ENCODE measurements around the gene CCDC33.
A peak's percentile ranks its signal among the peaks of the same experiment; 100 is the strongest.
"Not testable (repeated sequence)": the region's sequence is repeated elsewhere in the genome, so short reads cannot be mapped to it uniquely, and the experiment has no call there.

Gene CCDC33

DNA sequence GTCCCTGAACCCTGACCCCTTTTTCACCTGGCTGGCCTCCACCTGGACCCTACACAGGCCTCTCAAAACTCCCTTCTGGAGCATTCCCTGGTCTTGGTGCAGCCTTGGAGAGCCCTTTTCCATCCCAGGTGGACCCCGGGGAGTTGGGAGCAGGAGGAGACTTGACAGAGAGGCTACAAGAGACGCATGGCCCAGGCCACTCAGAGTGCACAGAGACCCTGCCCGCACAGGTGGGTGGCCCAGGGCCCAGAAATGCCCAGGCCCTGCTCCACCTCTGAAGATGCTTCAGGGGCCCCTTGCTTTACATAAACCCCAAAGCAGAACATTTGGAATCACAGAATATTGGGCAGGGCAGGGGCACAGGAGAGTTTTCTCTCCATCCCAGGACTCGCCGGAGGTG lies 97.0 kb downstream of the CCDC33 start:
- DNase-seq (ENCODE audit: low read depth): no peak

DNA sequence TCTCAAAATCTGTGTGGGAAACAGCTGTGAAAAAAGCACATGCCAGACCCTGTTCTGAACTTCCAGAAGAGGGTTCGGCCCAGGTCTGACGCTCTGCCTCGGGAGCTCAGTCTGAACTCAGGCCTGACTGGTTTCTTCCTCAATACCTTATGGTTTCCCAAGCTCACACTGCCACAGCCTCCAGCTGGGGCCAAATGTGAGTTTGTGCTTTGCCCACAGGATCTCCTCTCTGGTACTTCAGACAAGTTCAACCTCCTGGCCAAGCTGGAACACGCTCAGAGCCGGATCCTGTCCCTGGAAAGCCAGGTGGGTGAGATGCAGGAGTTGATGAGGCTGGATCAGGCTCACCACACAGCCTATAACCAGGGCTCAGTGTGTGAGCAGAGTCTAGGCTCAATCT lies 97.5 kb downstream of the CCDC33 start:
- no peak for DNase-seq (ENCODE audit: low read depth)

GRCh38 chr15:74334127-74334526 lies 98.0 kb downstream of the CCDC33 start:
- no peak for DNase-seq (ENCODE audit: low read depth)

- DNase-seq (ENCODE audit: low read depth): no peak
Measured at GRCh38 chr15:74335396-74335795, 99.3 kb downstream of the CCDC33 start.

DNA sequence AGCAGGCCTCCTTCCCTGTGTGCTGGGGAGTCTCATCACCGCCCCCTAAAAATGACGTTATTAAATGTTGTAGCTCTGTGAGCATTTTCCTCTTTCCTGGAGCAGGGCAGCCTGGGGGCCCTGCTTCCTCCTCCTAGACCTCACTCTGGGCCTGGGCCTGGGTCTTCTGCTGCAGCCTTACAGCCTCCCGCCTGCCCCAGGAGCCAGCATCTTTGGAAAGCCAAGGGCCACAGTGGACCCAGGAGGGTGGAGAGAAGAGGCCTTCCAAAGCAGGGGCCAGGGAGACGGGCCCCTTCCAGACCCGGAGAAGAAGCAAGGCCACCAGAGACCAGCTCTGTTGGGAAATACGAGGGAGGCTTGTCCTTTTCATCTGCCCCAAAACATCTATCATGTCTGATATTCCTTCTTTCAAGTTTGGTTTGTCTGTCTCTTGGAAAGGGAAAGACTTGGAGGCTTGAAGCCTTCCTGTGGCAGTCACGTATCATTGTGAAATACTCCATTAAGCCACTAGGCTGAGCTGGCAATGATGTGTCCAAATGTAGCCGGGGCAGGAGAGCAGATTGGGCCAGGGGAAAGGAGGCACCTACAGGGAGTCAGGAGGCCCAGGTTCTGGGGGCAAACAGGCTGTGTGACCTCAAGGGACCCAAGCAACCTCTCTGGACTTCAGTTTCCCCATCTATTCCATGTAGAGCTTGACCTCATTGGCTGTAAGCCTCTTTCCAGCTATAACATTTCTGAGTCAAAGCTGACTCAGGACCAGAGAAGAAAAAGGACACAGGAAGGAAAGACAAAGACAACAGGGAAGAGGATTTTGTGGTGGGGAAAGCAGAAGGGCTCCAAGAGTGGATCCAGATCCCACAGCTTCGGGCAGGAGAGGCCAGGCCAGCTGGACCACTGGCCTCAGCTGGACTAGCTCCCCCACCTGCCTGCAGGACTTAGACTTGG lies 100.2 kb downstream of the CCDC33 start:
- peak; percentile 24 for DNase-seq (ENCODE audit: low read depth)

DNA sequence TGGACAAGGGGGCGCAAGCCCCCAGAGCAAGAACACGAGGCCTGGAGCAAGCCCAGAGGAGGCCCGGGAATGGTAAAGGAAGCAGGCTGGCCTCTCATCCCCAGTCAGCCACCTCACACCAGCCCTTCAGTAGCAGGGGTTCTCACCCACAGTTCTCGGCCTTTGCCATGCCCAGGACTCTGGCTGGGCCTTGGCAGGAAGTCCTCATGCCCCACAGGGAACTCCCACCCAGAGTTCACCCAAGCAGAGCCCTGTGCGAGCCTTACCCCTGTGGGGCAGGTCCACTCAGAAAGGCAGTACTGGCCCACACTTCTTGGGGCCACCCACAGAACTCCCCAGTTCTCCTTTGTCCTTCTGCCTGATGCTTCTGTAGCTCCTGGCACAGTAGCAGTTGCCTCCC lies 101.0 kb downstream of the CCDC33 start:
- DNase-seq (ENCODE audit: low read depth): no peak

- no peak for DNase-seq (ENCODE audit: low read depth)
Measured at GRCh38 chr15:74337607-74338211, 101.6 kb downstream of the CCDC33 start.

- no peak for DNase-seq (ENCODE audit: low read depth)
Measured at GRCh38 chr15:74338676-74339075, 102.5 kb downstream of the CCDC33 start.

GRCh38 chr15:74339371-74339770 lies 103.2 kb downstream of the CCDC33 start:
- DNase-seq (ENCODE audit: low read depth): no peak

DNA sequence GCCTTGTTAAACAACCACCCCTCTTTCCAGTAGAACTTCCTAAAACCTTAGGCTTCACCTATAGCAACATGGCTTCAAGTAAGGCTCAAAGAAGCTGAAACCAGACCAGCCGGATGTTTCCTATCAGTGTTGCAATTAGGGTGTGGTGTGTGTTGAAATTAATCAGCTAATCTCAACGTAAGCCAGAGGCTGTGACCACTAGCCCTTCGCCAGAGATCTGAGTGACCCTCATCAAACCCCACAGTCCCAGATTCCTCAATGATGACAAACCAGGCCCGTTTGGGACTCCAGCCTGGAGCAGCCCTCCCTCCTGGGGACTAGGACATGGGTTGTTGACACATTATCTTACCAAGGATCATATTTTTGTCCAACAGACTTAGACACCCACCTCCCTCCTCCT lies 104.0 kb downstream of the CCDC33 start:
- DNase-seq (ENCODE audit: low read depth): peak; percentile 61

DNA sequence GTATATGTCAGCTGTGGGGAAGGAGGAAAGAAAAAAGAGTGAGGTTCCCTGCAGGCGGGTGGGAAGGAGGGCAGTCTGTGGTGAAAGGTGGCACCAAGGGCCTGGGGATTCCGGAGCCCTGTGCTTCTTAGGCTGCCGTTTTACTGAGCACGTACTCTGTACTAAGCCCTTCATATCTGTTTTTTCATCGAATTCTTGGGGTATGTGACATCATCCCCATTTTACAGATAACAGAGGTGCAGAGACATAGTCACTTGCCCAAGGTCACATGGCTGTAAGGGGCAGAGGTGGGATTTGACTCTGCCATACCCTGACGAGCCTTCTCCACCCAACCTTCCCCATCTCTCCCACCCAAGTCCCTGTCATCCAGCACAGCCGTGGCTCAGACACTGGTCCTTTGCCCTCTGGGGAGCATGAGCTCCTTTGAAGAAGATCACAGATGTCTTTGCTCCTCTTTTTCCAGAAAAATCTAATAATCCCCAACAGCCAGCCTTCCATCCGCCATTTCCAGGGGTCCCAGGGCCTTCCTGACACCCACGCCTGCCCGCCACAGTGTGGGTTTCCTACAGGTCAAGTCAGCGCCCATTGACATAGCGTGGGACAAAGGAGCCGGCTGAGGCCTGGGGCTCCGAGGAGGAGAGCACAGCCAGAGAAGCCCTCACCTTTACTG lies 107.1 kb downstream of the CCDC33 start:
- no peak for DNase-seq (ENCODE audit: low read depth)

- no peak for DNase-seq (ENCODE audit: low read depth)
Measured at GRCh38 chr15:74343797-74344127, 107.6 kb downstream of the CCDC33 start.

GRCh38 chr15:74345051-74345450 lies 108.9 kb downstream of the CCDC33 start:
- peak; percentile 25 for DNase-seq (ENCODE audit: low read depth)

DNA sequence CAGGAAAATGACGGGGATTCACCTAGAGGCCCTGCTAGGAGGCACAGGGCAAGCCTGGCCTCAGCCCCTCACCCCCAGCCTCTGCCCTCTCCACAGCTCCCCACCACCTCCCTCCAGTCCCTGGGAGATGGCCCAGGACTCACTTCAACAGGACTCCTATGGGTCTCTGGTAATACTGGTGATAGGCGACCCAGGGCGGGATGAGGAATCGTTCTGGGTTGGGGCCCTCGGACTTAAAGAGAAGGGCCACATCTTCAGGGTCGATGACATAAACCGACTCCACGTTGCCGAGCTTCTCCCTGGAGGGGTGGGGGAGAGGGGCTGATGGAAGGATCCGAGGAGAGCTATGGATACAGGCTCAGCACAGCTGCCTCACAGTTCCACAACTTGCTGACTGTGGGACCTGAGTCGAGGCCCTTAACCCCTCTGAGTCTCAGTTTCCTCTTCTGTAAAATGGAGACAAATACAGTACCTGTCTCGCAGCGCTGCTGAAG lies 111.7 kb downstream of the CCDC33 start:
- DNase-seq (ENCODE audit: low read depth): no peak

DNA sequence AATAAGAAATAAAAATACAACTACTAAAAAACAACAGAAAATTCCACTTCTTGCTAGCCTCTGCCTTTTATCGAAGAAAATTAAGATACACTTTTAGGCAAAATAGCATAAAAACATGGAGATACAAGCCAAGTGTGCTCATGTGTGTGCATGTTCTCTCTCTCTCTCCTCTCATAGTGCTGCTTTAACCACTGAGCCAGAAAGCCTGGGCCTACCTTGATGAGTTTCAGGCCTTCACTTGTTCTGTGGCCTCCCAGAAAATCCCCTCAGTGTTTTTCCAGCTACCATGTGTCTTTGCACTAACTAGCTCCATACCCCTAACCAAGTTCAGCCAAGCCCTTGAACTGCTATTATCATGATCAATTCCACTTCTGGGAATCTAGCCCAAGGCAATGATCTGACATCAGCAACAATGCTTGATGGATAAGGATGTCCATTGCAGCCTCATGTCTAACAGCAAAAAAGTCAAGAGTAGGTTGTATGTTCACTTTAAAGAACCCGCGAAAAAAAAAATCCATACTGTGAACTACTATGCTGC lies 113.2 kb downstream of the CCDC33 start:
- DNase-seq (ENCODE audit: low read depth): no peak

GRCh38 chr15:74350295-74351275 lies 114.5 kb downstream of the CCDC33 start:
- no peak for DNase-seq (ENCODE audit: low read depth)

- DNase-seq (ENCODE audit: low read depth): no peak
Measured at GRCh38 chr15:74351670-74352069, 115.5 kb downstream of the CCDC33 start.

- DNase-seq (ENCODE audit: low read depth): no peak
Measured at GRCh38 chr15:74352393-74352910, 116.3 kb downstream of the CCDC33 start.

GRCh38 chr15:74353992-74354391 lies 117.9 kb downstream of the CCDC33 start:
- not testable (repeated sequence) for DNase-seq (ENCODE audit: low read depth)

GRCh38 chr15:74356050-74356449 lies 119.9 kb downstream of the CCDC33 start:
- DNase-seq (ENCODE audit: low read depth): not testable (repeated sequence)

- not testable (repeated sequence) for DNase-seq (ENCODE audit: low read depth)
Measured at GRCh38 chr15:74357514-74357913, 121.4 kb downstream of the CCDC33 start.

Measured in EH (cell line).